ENCODE results near the gene CNOT6.

DNA sequence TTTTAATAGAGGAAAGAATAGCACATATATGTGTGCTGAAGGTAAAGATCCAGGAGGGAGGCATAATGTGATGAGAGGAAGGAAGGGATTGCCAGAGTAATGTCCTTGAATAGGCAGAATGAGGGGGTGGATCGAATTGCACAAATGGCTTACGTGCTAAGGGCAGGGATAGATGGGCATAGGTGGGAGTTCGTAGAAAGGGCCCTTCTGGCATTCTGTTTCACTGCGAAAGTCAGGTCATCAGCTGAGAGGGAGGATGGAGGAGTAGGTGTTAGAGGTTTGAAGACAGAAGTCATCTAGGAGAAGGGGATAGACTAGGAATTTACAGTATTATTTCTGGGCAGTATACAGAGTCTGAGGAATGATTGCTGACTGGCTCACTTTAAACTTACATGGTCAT is 32.1 kb downstream of the CNOT6 start:
- TF ChIP-seq POLR2AphosphoS5 (IDR thresholded peaks at IDR 0.05) = no peak
- TF ChIP-seq, protein P1, sequence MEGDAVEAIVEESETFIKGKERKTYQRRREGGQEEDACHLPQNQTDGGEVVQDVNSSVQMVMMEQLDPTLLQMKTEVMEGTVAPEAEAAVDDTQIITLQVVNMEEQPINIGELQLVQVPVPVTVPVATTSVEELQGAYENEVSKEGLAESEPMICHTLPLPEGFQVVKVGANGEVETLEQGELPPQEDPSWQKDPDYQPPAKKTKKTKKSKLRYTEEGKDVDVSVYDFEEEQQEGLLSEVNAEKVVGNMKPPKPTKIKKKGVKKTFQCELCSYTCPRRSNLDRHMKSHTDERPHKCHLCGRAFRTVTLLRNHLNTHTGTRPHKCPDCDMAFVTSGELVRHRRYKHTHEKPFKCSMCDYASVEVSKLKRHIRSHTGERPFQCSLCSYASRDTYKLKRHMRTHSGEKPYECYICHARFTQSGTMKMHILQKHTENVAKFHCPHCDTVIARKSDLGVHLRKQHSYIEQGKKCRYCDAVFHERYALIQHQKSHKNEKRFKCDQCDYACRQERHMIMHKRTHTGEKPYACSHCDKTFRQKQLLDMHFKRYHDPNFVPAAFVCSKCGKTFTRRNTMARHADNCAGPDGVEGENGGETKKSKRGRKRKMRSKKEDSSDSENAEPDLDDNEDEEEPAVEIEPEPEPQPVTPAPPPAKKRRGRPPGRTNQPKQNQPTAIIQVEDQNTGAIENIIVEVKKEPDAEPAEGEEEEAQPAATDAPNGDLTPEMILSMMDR (IDR thresholded peaks at IDR 0.05) = no peak

Data from prostate gland (tissue), 2 donors.